KOPT-K1 (cell line): Measurements from ENCODE around the gene CSNK2A1.
"Not testable (repeated sequence)": the region's sequence is repeated elsewhere in the genome, so short reads cannot be mapped to it uniquely, and the experiment has no call there.

Experiments
- H3K27ac ChIP-seq: fragments of 200-600 bp; sonication (generic); 2 replicates; pipeline ENCODE4 v1.5.1; 2016; ENCODE audit warnings: antibody characterized with exemption, mild to moderate bottlenecking, low read depth, low read length; ENCODE audit not compliant: poor library complexity, severe bottlenecking
- H3K36me3 ChIP-seq: fragments of 200-600 bp; sonication (generic); 2 replicates; pipeline ENCODE4 v1.5.1; 2017; ENCODE audit warnings: antibody characterized with exemption, mild to moderate bottlenecking, low read length, moderate library complexity; ENCODE audit not compliant: insufficient read depth
- H3K9me3 ChIP-seq: fragments of 200-600 bp; sonication (generic); 2 replicates; pipeline ENCODE4 v1.5.1; 2017; ENCODE audit warnings: antibody characterized with exemption, low read length, mild to moderate bottlenecking; ENCODE audit not compliant: insufficient read depth, poor library complexity, severe bottlenecking

The CSNK2A1 gene

GRCh38 chr20:503048-503737, 40.4 kb downstream of the CSNK2A1 start:
- H3K9me3 ChIP-seq = no peaks in the 10 kb centered on the region
- H3K27ac ChIP-seq = no peak overlapping the region
- H3K36me3 ChIP-seq = peaks cover 99% of the 10 kb centered on the region

DNA sequence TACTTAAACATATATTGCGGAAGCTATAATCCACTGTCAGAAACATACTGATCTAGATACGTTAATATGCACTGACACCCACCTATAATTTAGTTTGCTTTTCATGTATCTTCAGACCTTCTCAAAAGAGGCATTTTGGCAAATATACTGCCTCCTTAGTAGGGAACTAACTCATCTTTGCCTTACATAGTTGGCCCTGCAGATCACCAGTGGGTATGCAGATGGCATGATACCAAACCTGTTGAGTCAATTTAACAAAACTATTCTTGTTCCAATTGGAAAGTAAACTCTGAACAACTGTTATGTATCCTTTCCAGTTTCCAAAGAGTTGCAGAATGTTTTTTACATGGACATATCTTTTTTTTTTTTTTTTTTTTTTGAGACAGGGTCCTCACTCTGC, 45.6 kb downstream of the CSNK2A1 start:
- Histone ChIP-seq H3K27ac (no peak overlapping the region), H3K9me3 (no peaks in the 10 kb centered on the region), H3K36me3 (peaks cover 99% of the 10 kb centered on the region)

GRCh38 chr20:496126-496696, 47.4 kb downstream of the CSNK2A1 start:
- H3K27ac ChIP-seq = no peak overlapping the region
- peaks cover 100% of the 10 kb centered on the region for H3K36me3 ChIP-seq
- H3K9me3 ChIP-seq = no peaks in the 10 kb centered on the region

DNA sequence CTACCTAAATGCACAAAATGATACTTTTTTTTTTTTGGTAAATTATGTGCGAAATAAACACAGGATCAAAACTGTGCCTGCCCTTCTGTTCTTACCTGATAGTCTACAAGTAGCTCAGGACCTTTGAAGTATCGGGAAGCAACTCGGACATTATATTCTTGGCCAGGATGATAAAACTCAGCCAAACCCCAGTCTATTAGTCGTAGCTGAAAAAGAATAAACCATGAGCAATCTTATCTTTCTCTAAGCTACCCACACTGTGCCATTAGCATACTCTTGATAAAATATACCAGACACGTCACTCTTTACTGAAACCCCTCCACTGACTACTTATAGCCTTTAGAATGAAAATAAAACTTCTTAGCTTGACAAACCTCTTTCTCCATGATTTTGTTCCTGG, 51.4 kb downstream of the CSNK2A1 start:
- Histone ChIP-seq H3K36me3 (peaks cover 96% of the 10 kb centered on the region), H3K27ac (no peak overlapping the region), H3K9me3 (no peaks in the 10 kb centered on the region)

DNA sequence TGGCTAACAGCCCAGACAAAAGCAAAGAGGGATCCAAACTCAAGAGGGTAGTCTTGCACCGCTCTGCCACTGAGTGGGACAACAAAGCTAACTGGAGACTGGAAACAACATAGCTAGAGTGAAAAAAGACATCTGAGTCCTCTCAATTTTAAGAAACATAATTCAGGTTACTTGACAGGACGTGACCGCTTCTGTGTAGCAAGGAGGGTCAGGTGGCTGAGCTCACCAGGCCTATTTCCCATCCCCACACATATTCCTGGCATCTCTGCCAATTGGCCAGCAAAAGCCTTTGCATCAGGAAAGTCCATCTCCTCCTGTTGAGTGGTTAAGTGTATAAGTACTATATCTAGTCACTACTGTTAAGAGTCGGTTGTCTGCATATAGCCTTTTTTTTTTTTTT, 55.9 kb downstream of the CSNK2A1 start:
- Histone ChIP-seq H3K9me3 (no peaks in the 10 kb centered on the region), H3K36me3 (peaks cover 95% of the 10 kb centered on the region)

GRCh38 chr20:483815-484644, 59.6 kb downstream of the CSNK2A1 start:
- H3K36me3 ChIP-seq = peaks cover 97% of the 10 kb centered on the region
- H3K9me3 ChIP-seq = no peaks in the 10 kb centered on the region
- no peak overlapping the region for H3K27ac ChIP-seq

More for the DNA sequence above, 55.9 kb downstream of the CSNK2A1 start:
- H3K27ac ChIP-seq = no peak overlapping the region

GRCh38 chr20:481167-481566, 62.4 kb downstream of the CSNK2A1 start:
- H3K9me3 ChIP-seq = no peaks in the 10 kb centered on the region
- H3K27ac ChIP-seq = no peak overlapping the region
- H3K36me3 ChIP-seq = peaks cover 95% of the 10 kb centered on the region

DNA sequence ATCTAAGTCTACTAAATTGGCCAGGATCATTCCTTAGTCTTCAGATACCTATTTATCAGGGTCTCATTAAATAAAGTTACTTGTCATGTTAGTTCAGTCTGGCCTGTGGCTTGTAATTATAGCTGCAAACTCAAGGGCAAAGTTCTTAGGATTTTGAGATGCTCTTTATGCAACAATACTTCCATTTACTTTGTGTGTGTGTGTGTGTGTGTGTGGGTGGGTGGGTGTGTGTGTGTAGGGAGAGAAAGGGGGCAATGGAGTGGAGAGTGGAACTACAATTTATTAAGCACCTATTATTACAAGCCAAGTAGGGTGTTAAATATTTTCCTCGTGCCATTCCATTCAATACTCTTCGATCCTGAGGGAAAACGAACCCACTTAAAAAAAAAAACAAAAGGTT, 63.5 kb downstream of the CSNK2A1 start:
- Histone ChIP-seq H3K9me3 (no peaks in the 10 kb centered on the region), H3K27ac (no peak overlapping the region), H3K36me3 (peaks cover 94% of the 10 kb centered on the region)

- Histone ChIP-seq H3K36me3 (peaks cover 94% of the 10 kb centered on the region), H3K9me3 (no peaks in the 10 kb centered on the region), H3K27ac (no peak overlapping the region)
These were observed 64.1 kb downstream of the CSNK2A1 start for GRCh38 chr20:479487-479886.

- no peak overlapping the region for H3K27ac ChIP-seq
- no peaks in the 10 kb centered on the region for H3K9me3 ChIP-seq
- peaks cover 89% of the 10 kb centered on the region for H3K36me3 ChIP-seq
These were observed 64.6 kb downstream of the CSNK2A1 start for GRCh38 chr20:478949-479429.

- Histone ChIP-seq H3K27ac (no peak overlapping the region), H3K36me3 (peaks cover 87% of the 10 kb centered on the region), H3K9me3 (peaks cover 2% of the 10 kb centered on the region)
These were observed 65.3 kb downstream of the CSNK2A1 start for GRCh38 chr20:478010-478948.

DNA sequence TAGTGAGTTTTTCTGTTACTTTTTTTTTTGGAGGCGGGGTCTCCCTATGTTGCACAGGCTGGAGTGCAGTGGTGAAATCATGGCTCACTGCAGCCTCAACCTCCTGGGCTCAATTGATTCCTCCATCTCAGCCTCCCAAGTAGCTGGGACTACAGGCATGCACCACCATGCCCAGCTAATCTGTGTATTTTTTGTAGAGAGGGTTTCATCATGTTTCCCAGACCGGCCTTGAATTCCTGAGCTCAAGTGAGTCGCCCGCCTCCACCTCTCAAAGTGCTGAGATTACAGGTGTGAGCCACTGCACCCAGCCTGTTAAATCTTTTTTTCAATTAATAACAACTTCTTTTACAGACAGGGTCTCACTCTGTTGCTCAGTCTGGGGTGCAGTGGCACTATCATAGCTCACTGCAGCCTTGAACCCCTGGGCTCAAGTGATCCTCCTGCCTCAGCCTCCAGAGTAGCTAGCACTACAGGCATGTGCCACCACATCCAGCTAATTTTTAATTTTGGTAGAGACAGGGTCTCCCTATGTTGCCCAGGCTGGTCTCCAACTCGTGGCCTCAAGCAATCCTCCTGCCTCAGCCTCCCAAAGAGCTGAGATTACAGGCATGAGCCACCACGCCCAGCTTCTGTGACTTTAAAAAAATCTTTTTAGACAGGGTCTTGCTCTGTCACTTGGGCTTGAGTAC, 66.9 kb downstream of the CSNK2A1 start:
- H3K9me3 ChIP-seq = peaks cover 17% of the 10 kb centered on the region
- H3K36me3 ChIP-seq = peaks cover 82% of the 10 kb centered on the region
- H3K27ac ChIP-seq = not testable (repeated sequence)

DNA sequence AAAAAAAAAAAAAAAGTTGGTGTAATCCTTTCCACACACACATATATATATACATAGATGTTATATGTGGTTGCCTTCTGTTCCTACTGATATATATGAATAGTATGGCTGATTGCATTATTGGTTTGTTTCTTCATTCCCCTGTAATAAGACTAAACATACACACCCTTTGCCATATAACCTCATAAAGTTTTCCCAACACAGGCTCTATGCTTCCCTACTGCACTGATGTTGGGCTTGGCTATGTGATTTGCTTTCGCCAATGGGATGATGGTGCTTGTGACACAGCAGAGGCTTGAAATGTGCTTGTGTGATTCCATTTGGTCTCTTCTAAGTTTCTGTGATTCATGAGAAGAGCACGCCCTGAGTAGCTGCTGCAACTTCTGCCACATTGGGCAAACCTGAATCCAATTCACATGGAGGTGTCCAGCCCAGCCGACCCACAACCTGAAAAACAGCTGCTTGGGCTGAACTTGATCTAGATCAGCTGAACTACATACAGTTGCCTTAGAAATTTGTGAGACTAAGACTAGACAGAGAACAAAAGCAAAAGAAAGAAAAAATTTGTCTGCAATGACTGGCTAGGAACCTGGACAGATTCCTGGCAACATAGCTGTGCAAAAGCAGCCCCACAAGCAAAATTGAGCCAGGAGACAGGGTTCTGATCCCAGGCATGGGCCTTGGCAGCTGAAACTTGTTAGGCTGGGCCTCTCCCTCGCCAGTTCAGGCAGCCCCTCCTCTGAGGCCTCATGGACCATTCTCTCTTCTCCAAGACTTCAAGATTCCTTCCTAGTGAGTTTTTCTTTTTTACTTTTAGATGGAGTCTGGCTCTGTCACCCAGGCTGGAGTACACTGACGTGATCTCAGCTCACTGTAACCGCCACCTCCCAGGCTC, 67.9 kb downstream of the CSNK2A1 start:
- Histone ChIP-seq H3K27ac (no peak overlapping the region), H3K36me3 (peaks cover 74% of the 10 kb centered on the region), H3K9me3 (peaks cover 27% of the 10 kb centered on the region)
